Right lobe of liver (tissue), 6 donors: ENCODE measurements around the gene ADARB1. TPM values are rescaled to one million over a fixed set of nuclear protein-coding genes. Genes with fewer than 3 reads are reported as not detected.

Source experiments
- ATAC-seq, 4 donors: fragments of 200-7000 bp; cut with Tn5 transposase; one replicate each; pipeline ENCODE4 v1.9.1; 2020; ENCODE audit warnings: mild to moderate bottlenecking in 4 of 4, moderate library complexity in 4 of 4
- DNase-seq, 3 donors: peaks; one replicate each; pipeline ENCODE4 v3.0.0-alpha.2; 2020
- H3K27ac ChIP-seq, 3 donors: fragments of 200-600 bp; one replicate each; pipeline ENCODE4 v1.8.0; 2022
- H3K27me3 ChIP-seq, 2 donors: fragments of 200-600 bp; one replicate each; pipeline ENCODE4 v1.8.0; 2022
- H3K36me3 ChIP-seq, 4 donors: fragments of 200-600 bp; sonication (generic) in 1 of 4; one replicate each; pipeline versions ENCODE4 v1.5.1 to v1.8.0; 2017 to 2022; ENCODE audit warnings: control low read depth in 1 of 4
- H3K4me1 ChIP-seq, 4 donors: fragments of 200-600 bp; sonication (generic) in 1 of 4; one replicate each; pipeline versions ENCODE4 v1.5.1 to v1.8.0; 2017 to 2022; ENCODE audit warnings: control low read depth in 1 of 4
- H3K4me3 ChIP-seq, 3 donors: fragments of 200-600 bp; one replicate each; pipeline ENCODE4 v1.8.0; 2022
- H3K9me3 ChIP-seq, 4 donors: fragments of 200-600 bp; sonication (generic) in 1 of 4; one replicate each; pipeline versions ENCODE4 v1.5.1 to v1.8.0; 2017 to 2022; ENCODE audit warnings: control low read depth in 1 of 4
- CTCF ChIP-seq, 4 donors: fragments of 200-600 bp in 3 of 4; fragments of 450-650 bp in 1 of 4; IDR thresholded peaks; one replicate each; pipeline versions ENCODE4 v1.5.1 to v1.8.0; 2016 to 2022; ENCODE audit warnings: antibody characterized with exemption in 4 of 4, mild to moderate bottlenecking in 2 of 4
- POLR2A ChIP-seq: fragments of 450-650 bp; IDR thresholded peaks from one replicate; pipeline ENCODE4 v1.6.1; 2017; ENCODE audit warnings: antibody characterized with exemption, mild to moderate bottlenecking
- WGBS: methylation state at CpG from one replicate; pipeline ENCODE4 v1.1.6; 2018; ENCODE audit warnings: low coverage, low lambda C conversion rate; ENCODE audit not compliant: insufficient coverage; ENCODE audit errors: missing lambda C conversion rate; 5-methylcytosine and 5-hydroxymethylcytosine counted together
- intact Hi-C, 2 donors: fragments of 100-400 bp; cut with DNase I; formaldehyde crosslinking; loops; one replicate each; pipeline versions ENCODE4 v1.11.2 to v1.14.1; 2022
- total RNA-seq, 6 experiments: library from RNA; depleted of rRNA in 2 of 6; stranded (reverse); fragments of >200 nt in 2 of 6; fragmentation: NEBNext Ultra II Directional in 3 of 6; extraction: Animal tissue kit (Norgen Biotek cat#: 25700) in 3 of 6; gene quantifications; one replicate each; pipeline versions ENCODE4 v1.1.0 to v1.2.4, GENCODE V29; 2016 to 2023
- donor health status: DM: no; HTN: yes; CAD: no.
- donor health status: DM: no; HTN: no; CAD: no.
- donor health status: DM: no; HTN: no; CAD: no.
- donor health status: DM: no; HTN: yes; CAD: no.
- donor health status: DM: no; HTN: yes; CAD: no.

The ADARB1 gene
- total RNA-seq, 6 experiments from 2014 or later, result 4.7 to 9.9 (median 8.6) TPM

GRCh38 chr21:45228656-45229240 lies 154.4 kb downstream of the ADARB1 start:
- Histone ChIP-seq H3K4me3 (no peak overlapping the region), H3K27ac (no peak overlapping the region), H3K9me3 (no peaks in the 10 kb centered on the region), H3K4me1 (no peaks in the 10 kb centered on the region), H3K27me3 (no peaks in the 10 kb centered on the region), H3K36me3 (no peaks in the 10 kb centered on the region)
- no peak for TF ChIP-seq CTCF (IDR thresholded peaks at IDR 0.05)
- no peak for TF ChIP-seq POLR2A
- no peak for ATAC-seq
- no peak for DNase-seq
- intact Hi-C loops, result no loop called here
- WGBS, result 71% methylated on average over 2 of the region's 3 CpGs

- WGBS, result 58% methylated on average over 3 of the region's 3 CpGs
- DNase-seq, result no peak
- Histone ChIP-seq H3K4me3 (no peak overlapping the region), H3K36me3 (no peaks in the 10 kb centered on the region), H3K27me3 (no peaks in the 10 kb centered on the region), H3K4me1 (no peaks in the 10 kb centered on the region), H3K27ac (no peak overlapping the region), H3K9me3 (no peaks in the 10 kb centered on the region)
- no peak for ATAC-seq
- TF ChIP-seq POLR2A (no peak), CTCF (IDR thresholded peaks at IDR 0.05) (no peak)
- intact Hi-C loops, result no loop called here
Observed at GRCh38 chr21:45231705-45232104, 157.3 kb downstream of the ADARB1 start.

- Histone ChIP-seq H3K9me3 (no peaks in the 10 kb centered on the region), H3K27ac (no peak overlapping the region), H3K4me3 (no peak overlapping the region), H3K27me3 (no peaks in the 10 kb centered on the region), H3K36me3 (no peaks in the 10 kb centered on the region), H3K4me1 (no peaks in the 10 kb centered on the region)
- DNase-seq (no peak), ATAC-seq (no peak)
- 78% methylated on average over 19 of the region's 28 CpGs for WGBS
- TF ChIP-seq POLR2A, result no peak
- no peak for TF ChIP-seq CTCF (IDR thresholded peaks at IDR 0.05)
- intact Hi-C loops, result no loop called here
Observed at GRCh38 chr21:45234127-45234526, 159.7 kb downstream of the ADARB1 start.

DNA sequence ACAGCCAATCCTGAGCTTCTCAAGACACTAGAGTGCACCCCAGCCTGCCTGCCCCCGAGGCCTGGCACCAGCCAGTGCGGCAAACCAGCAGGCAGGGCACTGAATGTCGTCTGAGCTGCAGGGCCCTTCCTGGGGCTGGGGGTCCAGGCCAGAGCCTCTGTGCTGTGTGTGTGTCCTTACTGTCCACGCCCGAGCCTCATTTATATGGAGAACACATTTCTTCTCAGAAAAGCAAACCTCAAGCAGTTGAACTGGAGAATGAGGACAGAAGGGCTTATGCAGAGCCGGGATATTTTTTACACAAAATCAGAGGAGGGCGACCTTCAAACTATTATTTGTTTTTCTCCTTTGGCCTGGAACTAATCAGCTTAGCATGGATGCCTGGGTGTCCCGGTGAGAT lies 160.6 kb downstream of the ADARB1 start:
- ATAC-seq, result no peak
- H3K4me1 ChIP-seq, result no peaks in the 10 kb centered on the region
- intact Hi-C loops, result no loop called here
- H3K9me3 ChIP-seq, result no peaks in the 10 kb centered on the region
- H3K4me3 ChIP-seq, result no peak overlapping the region
- no peaks in the 10 kb centered on the region for H3K36me3 ChIP-seq
- no peaks in the 10 kb centered on the region for H3K27me3 ChIP-seq
- no peak for DNase-seq
- no peak overlapping the region for H3K27ac ChIP-seq
- TF ChIP-seq POLR2A, result no peak
- 46% methylated on average over 3 of the region's 8 CpGs for whole genome bisulfite sequencing

- no peak overlapping the region for H3K4me3 ChIP-seq
- no peaks in the 10 kb centered on the region for H3K4me1 ChIP-seq
- DNase-seq, result no peak
- intact Hi-C loops, result no loop called here
- WGBS, result 70% methylated on average over 6 of the region's 6 CpGs
- TF ChIP-seq CTCF (IDR thresholded peaks at IDR 0.05) (no peak), POLR2A (no peak)
- no peaks in the 10 kb centered on the region for H3K27me3 ChIP-seq
- H3K9me3 ChIP-seq, result no peaks in the 10 kb centered on the region
- no peak for ATAC-seq
- no peak overlapping the region for H3K27ac ChIP-seq
- H3K36me3 ChIP-seq, result no peaks in the 10 kb centered on the region
Observed at GRCh38 chr21:45235488-45235887, 161.1 kb downstream of the ADARB1 start.
